GM19328 (cell line): Measurements from ENCODE around the gene MYH3.

Experiments used
- ATAC-seq: cut with Tn5 transposase; IDR thresholded peaks from one replicate; pipeline ENCODE4 v1.9.1; 2021; ENCODE audit warnings: mild to moderate bottlenecking, moderate library complexity; ENCODE audit not compliant: unreplicated experiment

Gene MYH3

GRCh38 chr17:10651927-10652326, 5.2 kb downstream of the MYH3 start:
- ATAC-seq = no peak

- no peak for ATAC-seq
Observed at GRCh38 chr17:10649602-10650001, 7.5 kb downstream of the MYH3 start.

GRCh38 chr17:10648956-10649355, 8.2 kb downstream of the MYH3 start:
- no peak for ATAC-seq

- ATAC-seq = no peak
Observed at GRCh38 chr17:10648381-10648780, 8.7 kb downstream of the MYH3 start.

- no peak for ATAC-seq
Observed at GRCh38 chr17:10646392-10646990, 10.6 kb downstream of the MYH3 start.

GRCh38 chr17:10640475-10640874, 16.6 kb downstream of the MYH3 start:
- ATAC-seq = no peak

GRCh38 chr17:10638151-10638550, 19.0 kb downstream of the MYH3 start:
- ATAC-seq = no peak

- ATAC-seq = no peak
Observed at GRCh38 chr17:10635290-10635689, 21.8 kb downstream of the MYH3 start.

- ATAC-seq = peak; percentile 93
Observed at GRCh38 chr17:10633738-10634379, 23.2 kb downstream of the MYH3 start.

- ATAC-seq = no peak
Observed at GRCh38 chr17:10631701-10632100, 25.4 kb downstream of the MYH3 start.

GRCh38 chr17:10631048-10631700, 25.9 kb downstream of the MYH3 start:
- no peak for ATAC-seq

- ATAC-seq = no peak
Observed at GRCh38 chr17:10629706-10630105, 27.4 kb downstream of the MYH3 start.

- ATAC-seq = no peak
Observed at GRCh38 chr17:10628756-10629155, 28.4 kb downstream of the MYH3 start.

- ATAC-seq = no peak
Observed at GRCh38 chr17:10626390-10626789, 30.7 kb downstream of the MYH3 start.

- no peak for ATAC-seq
Observed at GRCh38 chr17:10624969-10625368, 32.1 kb downstream of the MYH3 start.

- ATAC-seq = no peak
Observed at GRCh38 chr17:10623737-10624338, 33.3 kb downstream of the MYH3 start.

- no peak for ATAC-seq
Observed at GRCh38 chr17:10622617-10623485, 34.3 kb downstream of the MYH3 start.

GRCh38 chr17:10621397-10621796, 35.7 kb downstream of the MYH3 start:
- no peak for ATAC-seq

GRCh38 chr17:10620823-10621222, 36.3 kb downstream of the MYH3 start:
- no peak for ATAC-seq

- ATAC-seq = peak; percentile 86
Observed at GRCh38 chr17:10618202-10618635, 38.9 kb downstream of the MYH3 start.

GRCh38 chr17:10617120-10617505, 40.0 kb downstream of the MYH3 start:
- no peak for ATAC-seq
